ENCODE measurements around the gene WDR27.

Gene WDR27

DNA sequence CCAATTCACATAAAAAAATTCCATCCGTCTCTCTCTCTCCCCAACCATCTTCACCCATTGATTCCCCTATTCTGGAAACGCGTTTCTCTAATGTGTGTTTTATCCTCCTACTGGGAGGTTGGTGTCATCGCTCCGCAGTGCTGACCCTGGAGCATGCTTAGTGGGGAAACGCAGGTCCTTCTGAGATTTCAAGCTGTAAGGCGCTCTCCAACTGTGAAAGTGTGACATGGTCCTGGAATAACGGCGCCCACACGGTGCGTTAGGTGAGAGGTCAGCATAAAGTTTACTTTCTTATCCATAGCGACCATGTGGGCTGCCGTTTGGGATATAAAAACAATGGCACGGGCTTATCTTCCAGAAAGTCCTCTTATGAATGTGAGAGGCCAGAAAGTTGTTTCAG lies 123.9 kb downstream of the WDR27 start:
- Histone ChIP-seq H3K9me2 (ENCODE audit: low read depth, low read length) (no peaks in the 10 kb centered on the region), H3K4me3 (ENCODE audit: low read depth, low read length, poor library complexity, severe bottlenecking) (no peak overlapping the region), H3K9me3 (ENCODE audit: low read length) (no peaks in the 10 kb centered on the region), H3F3A (ENCODE audit: insufficient read depth, low read length) (no peaks in the 10 kb centered on the region), H3K27me3 (ENCODE audit: insufficient read depth, low read length) (no peaks in the 10 kb centered on the region), H3K36me3 (ENCODE audit: insufficient read depth, low read length) (peaks cover 5% of the 10 kb centered on the region), H3K4me1 (ENCODE audit: insufficient read depth, low read length, severe bottlenecking) (no peaks in the 10 kb centered on the region), H3K79me2 (ENCODE audit: insufficient read depth, low read length) (no peaks in the 10 kb centered on the region), H3K27ac (ENCODE audit: low read depth, low read length, poor library complexity, severe bottlenecking) (no peak overlapping the region), H4K20me1 (ENCODE audit: insufficient read depth, low read length) (no peaks in the 10 kb centered on the region), H3K9ac (ENCODE audit: low read length) (no peak overlapping the region), H2AFZ (ENCODE audit: low read length) (no peak overlapping the region), H3K4me2 (ENCODE audit: low read length) (no peak overlapping the region)
- TF ChIP-seq, protein P1, sequence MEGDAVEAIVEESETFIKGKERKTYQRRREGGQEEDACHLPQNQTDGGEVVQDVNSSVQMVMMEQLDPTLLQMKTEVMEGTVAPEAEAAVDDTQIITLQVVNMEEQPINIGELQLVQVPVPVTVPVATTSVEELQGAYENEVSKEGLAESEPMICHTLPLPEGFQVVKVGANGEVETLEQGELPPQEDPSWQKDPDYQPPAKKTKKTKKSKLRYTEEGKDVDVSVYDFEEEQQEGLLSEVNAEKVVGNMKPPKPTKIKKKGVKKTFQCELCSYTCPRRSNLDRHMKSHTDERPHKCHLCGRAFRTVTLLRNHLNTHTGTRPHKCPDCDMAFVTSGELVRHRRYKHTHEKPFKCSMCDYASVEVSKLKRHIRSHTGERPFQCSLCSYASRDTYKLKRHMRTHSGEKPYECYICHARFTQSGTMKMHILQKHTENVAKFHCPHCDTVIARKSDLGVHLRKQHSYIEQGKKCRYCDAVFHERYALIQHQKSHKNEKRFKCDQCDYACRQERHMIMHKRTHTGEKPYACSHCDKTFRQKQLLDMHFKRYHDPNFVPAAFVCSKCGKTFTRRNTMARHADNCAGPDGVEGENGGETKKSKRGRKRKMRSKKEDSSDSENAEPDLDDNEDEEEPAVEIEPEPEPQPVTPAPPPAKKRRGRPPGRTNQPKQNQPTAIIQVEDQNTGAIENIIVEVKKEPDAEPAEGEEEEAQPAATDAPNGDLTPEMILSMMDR (IDR thresholded peaks at IDR 0.05; ENCODE audit: low read length): no peak
- TF ChIP-seq EZH2 (IDR thresholded peaks at IDR 0.05; ENCODE audit: borderline replicate concordance, low read length): no peak

DNA sequence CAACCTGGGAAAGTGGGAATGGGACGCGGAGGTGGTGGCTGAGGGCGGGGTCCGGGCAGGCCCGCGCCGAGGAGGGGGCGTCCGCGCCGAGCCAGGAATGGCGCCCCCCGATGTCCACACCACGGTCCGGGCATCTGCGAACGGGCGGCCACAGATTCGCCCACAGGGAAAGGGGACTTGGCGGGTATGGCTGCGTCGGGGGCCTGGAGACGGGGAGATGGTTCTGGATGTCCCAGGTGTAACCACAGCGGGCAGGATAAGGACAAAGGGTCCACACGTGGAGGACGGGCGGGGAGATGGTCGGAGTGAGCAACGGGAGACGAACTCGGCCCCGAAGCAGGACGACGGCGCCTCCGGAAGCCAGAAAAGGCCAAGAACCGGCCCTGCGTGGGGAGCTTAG lies 124.6 kb downstream of the WDR27 start:
- Histone ChIP-seq H3K27ac (ENCODE audit: low read depth, low read length, poor library complexity, severe bottlenecking) (no peak overlapping the region), H3K9me2 (ENCODE audit: low read depth, low read length) (no peaks in the 10 kb centered on the region), H3K9ac (ENCODE audit: low read length) (no peak overlapping the region), H3K27me3 (ENCODE audit: insufficient read depth, low read length) (no peaks in the 10 kb centered on the region), H3K36me3 (ENCODE audit: insufficient read depth, low read length) (peaks cover 5% of the 10 kb centered on the region), H3K4me3 (ENCODE audit: low read depth, low read length, poor library complexity, severe bottlenecking) (no peak overlapping the region), H3K9me3 (ENCODE audit: low read length) (no peaks in the 10 kb centered on the region), H4K20me1 (ENCODE audit: insufficient read depth, low read length) (no peaks in the 10 kb centered on the region), H3F3A (ENCODE audit: insufficient read depth, low read length) (no peaks in the 10 kb centered on the region), H2AFZ (ENCODE audit: low read length) (no peak overlapping the region), H3K79me2 (ENCODE audit: insufficient read depth, low read length) (no peaks in the 10 kb centered on the region), H3K4me2 (ENCODE audit: low read length) (no peak overlapping the region), H3K4me1 (ENCODE audit: insufficient read depth, low read length, severe bottlenecking) (no peaks in the 10 kb centered on the region)
- TF ChIP-seq, protein P1 (IDR thresholded peaks at IDR 0.05; ENCODE audit: low read length): no peak
- TF ChIP-seq EZH2 (IDR thresholded peaks at IDR 0.05; ENCODE audit: borderline replicate concordance, low read length): no peak

DNA sequence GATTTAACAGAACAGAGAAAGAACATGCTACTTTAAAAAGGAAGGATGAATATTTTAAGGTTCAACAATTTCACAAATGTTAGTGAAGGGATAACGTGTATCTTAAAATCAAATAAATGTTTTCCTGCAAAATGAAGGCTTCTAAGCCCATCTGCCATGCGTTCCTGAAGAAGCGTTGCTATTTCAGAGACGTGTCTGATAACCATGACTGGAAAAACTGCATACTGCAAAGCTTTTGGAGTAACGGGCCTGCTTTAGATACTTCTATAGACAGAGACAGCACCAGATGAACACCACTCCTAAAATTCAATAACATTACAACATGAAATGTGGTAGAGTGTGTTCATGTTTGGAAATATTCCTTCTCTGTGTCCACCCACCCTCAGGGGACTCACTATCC lies 126.0 kb downstream of the WDR27 start:
- H3K9me3 ChIP-seq (ENCODE audit: low read length): no peaks in the 10 kb centered on the region
- no peak overlapping the region for H3K9ac ChIP-seq (ENCODE audit: low read length)
- no peaks in the 10 kb centered on the region for H3K4me1 ChIP-seq (ENCODE audit: insufficient read depth, low read length, severe bottlenecking)
- no peak overlapping the region for H3K4me2 ChIP-seq (ENCODE audit: low read length)
- H3K4me3 ChIP-seq (ENCODE audit: low read depth, low read length, poor library complexity, severe bottlenecking): no peak overlapping the region
- H4K20me1 ChIP-seq (ENCODE audit: insufficient read depth, low read length): no peaks in the 10 kb centered on the region
- H3K9me2 ChIP-seq (ENCODE audit: low read depth, low read length): no peaks in the 10 kb centered on the region
- H3K27me3 ChIP-seq (ENCODE audit: insufficient read depth, low read length): no peaks in the 10 kb centered on the region
- no peaks in the 10 kb centered on the region for H3F3A ChIP-seq (ENCODE audit: insufficient read depth, low read length)
- TF ChIP-seq, protein P1 (IDR thresholded peaks at IDR 0.05; ENCODE audit: low read length): no peak
- TF ChIP-seq EZH2 (IDR thresholded peaks at IDR 0.05; ENCODE audit: borderline replicate concordance, low read length): no peak
- H2AFZ ChIP-seq (ENCODE audit: low read length): no peak overlapping the region
- peaks cover 5% of the 10 kb centered on the region; the same call in 1 of the 2 replicates for H3K36me3 ChIP-seq (ENCODE audit: insufficient read depth, low read length)
- H3K27ac ChIP-seq (ENCODE audit: low read depth, low read length, poor library complexity, severe bottlenecking): no peak overlapping the region
- H3K79me2 ChIP-seq (ENCODE audit: insufficient read depth, low read length): no peaks in the 10 kb centered on the region
